Embryonic facial prominence (tissue), 1 donor: ENCODE measurements around the gene CES1.
"Not testable (repeated sequence)": the region's sequence is repeated elsewhere in the genome, so short reads cannot be mapped to it uniquely, and the experiment has no call there.

Experiments used
- DNase-seq: peaks from one replicate; pipeline ENCODE4 v3.0.0-alpha.2; 2016; ENCODE audit errors: extremely low spot score

CES1 gene

GRCh38 chr16:55791512-55791911 is 41.4 kb downstream of the CES1 start:
- DNase-seq, result not testable (repeated sequence)

- DNase-seq, result not testable (repeated sequence)
Observed at GRCh38 chr16:55790240-55790639, 42.7 kb downstream of the CES1 start.

GRCh38 chr16:55782793-55783091 is 50.2 kb downstream of the CES1 start:
- not testable (repeated sequence) for DNase-seq

GRCh38 chr16:55782091-55782792 is 50.7 kb downstream of the CES1 start:
- DNase-seq, result not testable (repeated sequence)

- DNase-seq, result not testable (repeated sequence)
Observed at GRCh38 chr16:55781456-55781855, 51.4 kb downstream of the CES1 start.

GRCh38 chr16:55780095-55780407 is 52.8 kb downstream of the CES1 start:
- not testable (repeated sequence) for DNase-seq

GRCh38 chr16:55779402-55780094 is 53.3 kb downstream of the CES1 start:
- no peak for DNase-seq

- no peak for DNase-seq
Observed at GRCh38 chr16:55778757-55779156, 54.1 kb downstream of the CES1 start.

- DNase-seq, result no peak
Observed at GRCh38 chr16:55775857-55776256, 57.0 kb downstream of the CES1 start.

- DNase-seq, result no peak
Observed at GRCh38 chr16:55773859-55774549, 58.9 kb downstream of the CES1 start.

- no peak for DNase-seq
Observed at GRCh38 chr16:55765161-55765560, 67.7 kb downstream of the CES1 start.

GRCh38 chr16:55760310-55761001 is 72.4 kb downstream of the CES1 start:
- no peak for DNase-seq

- DNase-seq, result not testable (repeated sequence)
Observed at GRCh38 chr16:55759965-55760309, 73.0 kb downstream of the CES1 start.

- not testable (repeated sequence) for DNase-seq
Observed at GRCh38 chr16:55757595-55758527, 75.0 kb downstream of the CES1 start.

- no peak for DNase-seq
Observed at GRCh38 chr16:55756963-55757362, 75.9 kb downstream of the CES1 start.

- no peak for DNase-seq
Observed at GRCh38 chr16:55754056-55754455, 78.8 kb downstream of the CES1 start.

- not testable (repeated sequence) for DNase-seq
Observed at GRCh38 chr16:55753145-55753631, 79.7 kb downstream of the CES1 start.
